HepG2 (cell line): Measurements from ENCODE around the gene OR1F1. TPM values are rescaled to one million over a fixed set of nuclear protein-coding genes. Genes with fewer than 3 reads are reported as not detected.

ENCODE experiments used
- ADNP ChIP-seq: sonication (generic); formaldehyde crosslinking; IDR thresholded peaks from 2 replicates; pipeline ENCODE4 v1.4.0; 2020; ENCODE audit warnings: missing genetic modification reagents
- AHR ChIP-seq: IDR thresholded peaks from 2 replicates; pipeline ENCODE4 v1.6.1; 2018; ENCODE audit warnings: missing genetic modification reagents, missing compliant biosample characterization
- CBX5 ChIP-seq: sonication (generic); formaldehyde crosslinking; IDR thresholded peaks from 2 replicates; pipeline ENCODE4 v1.4.0; 2020; ENCODE audit warnings: missing genetic modification reagents, borderline replicate concordance
- FOSL1 ChIP-seq: sonication (generic); formaldehyde crosslinking; IDR thresholded peaks from 2 replicates; pipeline ENCODE4 v1.9.0; 2021; ENCODE audit warnings: missing genetic modification reagents, borderline replicate concordance
- GFI1 ChIP-seq: sonication (generic); formaldehyde crosslinking; IDR thresholded peaks from 2 replicates; pipeline ENCODE4 v1.5.0; 2020; ENCODE audit warnings: missing genetic modification reagents, mild to moderate bottlenecking, borderline replicate concordance
- MEIS2 ChIP-seq: sonication (generic); formaldehyde crosslinking; IDR thresholded peaks from 2 replicates; pipeline ENCODE4 v1.9.0; 2021; ENCODE audit warnings: mild to moderate bottlenecking, missing genetic modification reagents
- MNT ChIP-seq: fragments of 450-650 bp; IDR thresholded peaks from 2 replicates; pipeline ENCODE4 v1.6.1; 2016
- NKX3-1 ChIP-seq: sonication (generic); formaldehyde crosslinking; IDR thresholded peaks from 2 replicates; pipeline ENCODE4 v1.5.0; 2020; ENCODE audit warnings: missing genetic modification reagents
- PHF21A ChIP-seq: sonication (generic); formaldehyde crosslinking; IDR thresholded peaks from 2 replicates; pipeline ENCODE4 v1.5.0; 2020; ENCODE audit warnings: mild to moderate bottlenecking, missing genetic modification reagents
- RARG ChIP-seq: sonication (generic); formaldehyde crosslinking; IDR thresholded peaks from 2 replicates; pipeline ENCODE4 v1.4.0; 2020; ENCODE audit warnings: low read depth, mild to moderate bottlenecking, missing genetic modification reagents
- RCOR2 ChIP-seq: IDR thresholded peaks from 2 replicates; pipeline ENCODE4 v1.6.1; 2016; ENCODE audit warnings: missing biosample characterization, missing genetic modification reagents
- RXRA ChIP-seq: sonication (generic); formaldehyde crosslinking; IDR thresholded peaks from 2 replicates; pipeline ENCODE4 v1.5.1; 2020; ENCODE audit warnings: missing genetic modification reagents
- SP5 ChIP-seq: IDR thresholded peaks from 2 replicates; pipeline ENCODE4 v1.6.1; 2016; ENCODE audit warnings: low read depth, borderline replicate concordance
- SRSF1 ChIP-seq: fragments of 200-400 bp; formaldehyde crosslinking; optimal IDR thresholded peaks from 2 replicates; pipeline ENCODE3; 2017; ENCODE audit warnings: mild to moderate bottlenecking, low read depth, low read length, moderate library complexity
- ZNF33A ChIP-seq: sonication (generic); formaldehyde crosslinking; IDR thresholded peaks from 2 replicates; pipeline ENCODE4 v1.5.1; 2020; ENCODE audit warnings: missing genetic modification reagents, mild to moderate bottlenecking, moderate library complexity, borderline replicate concordance
- ZNF501 ChIP-seq: sonication (generic); formaldehyde crosslinking; IDR thresholded peaks from 2 replicates; pipeline ENCODE4 v1.5.1; 2020; ENCODE audit warnings: mild to moderate bottlenecking, moderate library complexity, missing genetic modification reagents
- ZNF652 ChIP-seq: IDR thresholded peaks from 2 replicates; pipeline ENCODE4 v1.6.1; 2016; ENCODE audit warnings: low read depth, borderline replicate concordance
- polyA plus RNA-seq, 8 experiments: library from polyadenylated mRNA; depleted of rRNA in 3 of 8; stranded (reverse) in 7 of 8; unstranded in 1 of 8; fragments of >200 nt; fragmentation: Illumina TruSeq in 4 of 8; extraction: Trizol in 4 of 8; gene quantifications; 2 replicates each; pipeline versions ENCODE4 v1.2.1 to v1.2.3, GENCODE V29; 2011 to 2016; ENCODE audit warnings: low read depth in 4 of 8, missing spikeins in 1 of 8, mixed read lengths in 1 of 8; ENCODE audit not compliant: insufficient read depth in 1 of 8
- total RNA-seq, 5 experiments: library from RNA; depleted of rRNA; stranded (reverse); fragments of >200 nt; fragmentation: Illumina TruSeq; extraction: Trizol; gene quantifications; 2 replicates each; pipeline ENCODE4 v1.2.3, GENCODE V29; 2016; ENCODE audit warnings: low read depth in 1 of 5
- TF ChIP-seq, protein P1 (sequence below): sonication (generic); formaldehyde crosslinking; IDR thresholded peaks from 2 replicates; pipeline ENCODE4 v1.5.1; 2020; ENCODE audit warnings: missing genetic modification reagents, mild to moderate bottlenecking, borderline replicate concordance
- TF ChIP-seq, protein P2 (sequence below): sonication (generic); formaldehyde crosslinking; IDR thresholded peaks from 2 replicates; pipeline ENCODE4 v1.8.0; 2022; ENCODE audit warnings: mild to moderate bottlenecking, missing genetic modification reagents; ENCODE audit not compliant: insufficient replicate concordance
- TF ChIP-seq, protein P3 (sequence below): sonication (generic); formaldehyde crosslinking; IDR thresholded peaks from 2 replicates; pipeline ENCODE4 v1.4.0; 2020; ENCODE audit warnings: low read depth, missing genetic modification reagents

The OR1F1 gene
- total and polyA plus RNA-seq, 2 of the 13 experiments (the other 11 are each of a cell fraction or from before 2014, with no cell fraction given) = 0.90 TPM; not detected in 1

DNA sequence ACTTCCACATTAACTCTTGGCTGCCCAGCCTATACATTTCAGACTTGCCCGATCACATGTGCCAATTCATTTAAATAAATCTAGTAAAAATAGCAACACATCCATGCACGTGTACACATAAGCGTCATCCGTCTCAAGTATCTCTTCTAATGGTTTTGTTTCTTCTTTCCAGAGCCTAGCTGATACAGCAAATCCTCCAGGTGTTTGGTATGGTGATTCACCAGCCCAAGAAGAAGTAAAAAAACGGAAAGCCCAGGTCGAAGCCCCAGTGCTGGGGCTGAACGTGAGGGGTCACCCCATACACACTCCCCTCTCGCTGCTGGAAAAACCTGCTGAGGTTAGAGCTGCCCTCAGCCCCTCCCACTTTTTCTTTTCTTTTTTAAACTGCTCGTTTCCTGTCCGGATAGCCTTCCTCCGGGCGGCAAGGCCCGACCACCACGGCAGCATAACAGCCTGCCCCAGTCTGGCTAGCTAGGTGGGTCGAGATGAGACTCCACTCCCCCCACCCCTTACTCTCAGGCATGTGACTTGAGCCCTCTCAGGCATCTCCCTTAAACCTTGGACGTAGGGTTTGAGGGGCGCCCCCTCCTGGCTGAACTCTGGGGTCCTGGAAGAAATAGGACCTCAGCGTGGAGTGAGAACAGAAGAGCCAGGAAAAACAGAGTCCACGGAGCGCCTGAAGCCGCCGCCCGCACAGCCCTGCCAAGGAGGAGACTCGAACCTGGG, 13.9 kb upstream of the OR1F1 start (continued):
- TF ChIP-seq, protein P1, sequence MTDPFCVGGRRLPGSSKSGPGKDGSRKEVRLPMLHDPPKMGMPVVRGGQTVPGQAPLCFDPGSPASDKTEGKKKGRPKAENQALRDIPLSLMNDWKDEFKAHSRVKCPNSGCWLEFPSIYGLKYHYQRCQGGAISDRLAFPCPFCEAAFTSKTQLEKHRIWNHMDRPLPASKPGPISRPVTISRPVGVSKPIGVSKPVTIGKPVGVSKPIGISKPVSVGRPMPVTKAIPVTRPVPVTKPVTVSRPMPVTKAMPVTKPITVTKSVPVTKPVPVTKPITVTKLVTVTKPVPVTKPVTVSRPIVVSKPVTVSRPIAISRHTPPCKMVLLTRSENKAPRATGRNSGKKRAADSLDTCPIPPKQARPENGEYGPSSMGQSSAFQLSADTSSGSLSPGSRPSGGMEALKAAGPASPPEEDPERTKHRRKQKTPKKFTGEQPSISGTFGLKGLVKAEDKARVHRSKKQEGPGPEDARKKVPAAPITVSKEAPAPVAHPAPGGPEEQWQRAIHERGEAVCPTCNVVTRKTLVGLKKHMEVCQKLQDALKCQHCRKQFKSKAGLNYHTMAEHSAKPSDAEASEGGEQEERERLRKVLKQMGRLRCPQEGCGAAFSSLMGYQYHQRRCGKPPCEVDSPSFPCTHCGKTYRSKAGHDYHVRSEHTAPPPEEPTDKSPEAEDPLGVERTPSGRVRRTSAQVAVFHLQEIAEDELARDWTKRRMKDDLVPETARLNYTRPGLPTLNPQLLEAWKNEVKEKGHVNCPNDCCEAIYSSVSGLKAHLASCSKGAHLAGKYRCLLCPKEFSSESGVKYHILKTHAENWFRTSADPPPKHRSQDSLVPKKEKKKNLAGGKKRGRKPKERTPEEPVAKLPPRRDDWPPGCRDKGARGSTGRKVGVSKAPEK = no peak
- TF ChIP-seq PHF21A (CRISPR knock-in tag) (0 out of 2 replicates have a peak, but pooled peaks have one; percentile 50), ZNF33A (no peak), MEIS2 (0 out of 2 replicates have a peak, but pooled peaks have one; percentile 19), ZNF501 (CRISPR knock-in tag) (no peak), NKX3-1 (no peak), ZNF652 (peak; percentile 72), CBX5 (CRISPR knock-in tag) (no peak; the same call in 1 of the 2 replicates), RARG (CRISPR knock-in tag) (no peak), SRSF1 (peak; percentile 20), FOSL1 (CRISPR knock-in tag) (no peak), RXRA (CRISPR knock-in tag) (no peak), SP5 (0 out of 2 replicates have a peak, but pooled peaks have one; percentile 18), MNT (peak; percentile 56), GFI1 (CRISPR knock-in tag) (peak; percentile 45; the same call in 1 of the 2 replicates), ADNP (no peak), RCOR2 (CRISPR knock-in tag) (no peak), AHR (CRISPR knock-in tag) (no peak)
- TF ChIP-seq, protein P2, sequence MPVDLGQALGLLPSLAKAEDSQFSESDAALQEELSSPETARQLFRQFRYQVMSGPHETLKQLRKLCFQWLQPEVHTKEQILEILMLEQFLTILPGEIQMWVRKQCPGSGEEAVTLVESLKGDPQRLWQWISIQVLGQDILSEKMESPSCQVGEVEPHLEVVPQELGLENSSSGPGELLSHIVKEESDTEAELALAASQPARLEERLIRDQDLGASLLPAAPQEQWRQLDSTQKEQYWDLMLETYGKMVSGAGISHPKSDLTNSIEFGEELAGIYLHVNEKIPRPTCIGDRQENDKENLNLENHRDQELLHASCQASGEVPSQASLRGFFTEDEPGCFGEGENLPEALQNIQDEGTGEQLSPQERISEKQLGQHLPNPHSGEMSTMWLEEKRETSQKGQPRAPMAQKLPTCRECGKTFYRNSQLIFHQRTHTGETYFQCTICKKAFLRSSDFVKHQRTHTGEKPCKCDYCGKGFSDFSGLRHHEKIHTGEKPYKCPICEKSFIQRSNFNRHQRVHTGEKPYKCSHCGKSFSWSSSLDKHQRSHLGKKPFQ (CRISPR knock-in tag) = peak; percentile 30
- TF ChIP-seq, protein P3, sequence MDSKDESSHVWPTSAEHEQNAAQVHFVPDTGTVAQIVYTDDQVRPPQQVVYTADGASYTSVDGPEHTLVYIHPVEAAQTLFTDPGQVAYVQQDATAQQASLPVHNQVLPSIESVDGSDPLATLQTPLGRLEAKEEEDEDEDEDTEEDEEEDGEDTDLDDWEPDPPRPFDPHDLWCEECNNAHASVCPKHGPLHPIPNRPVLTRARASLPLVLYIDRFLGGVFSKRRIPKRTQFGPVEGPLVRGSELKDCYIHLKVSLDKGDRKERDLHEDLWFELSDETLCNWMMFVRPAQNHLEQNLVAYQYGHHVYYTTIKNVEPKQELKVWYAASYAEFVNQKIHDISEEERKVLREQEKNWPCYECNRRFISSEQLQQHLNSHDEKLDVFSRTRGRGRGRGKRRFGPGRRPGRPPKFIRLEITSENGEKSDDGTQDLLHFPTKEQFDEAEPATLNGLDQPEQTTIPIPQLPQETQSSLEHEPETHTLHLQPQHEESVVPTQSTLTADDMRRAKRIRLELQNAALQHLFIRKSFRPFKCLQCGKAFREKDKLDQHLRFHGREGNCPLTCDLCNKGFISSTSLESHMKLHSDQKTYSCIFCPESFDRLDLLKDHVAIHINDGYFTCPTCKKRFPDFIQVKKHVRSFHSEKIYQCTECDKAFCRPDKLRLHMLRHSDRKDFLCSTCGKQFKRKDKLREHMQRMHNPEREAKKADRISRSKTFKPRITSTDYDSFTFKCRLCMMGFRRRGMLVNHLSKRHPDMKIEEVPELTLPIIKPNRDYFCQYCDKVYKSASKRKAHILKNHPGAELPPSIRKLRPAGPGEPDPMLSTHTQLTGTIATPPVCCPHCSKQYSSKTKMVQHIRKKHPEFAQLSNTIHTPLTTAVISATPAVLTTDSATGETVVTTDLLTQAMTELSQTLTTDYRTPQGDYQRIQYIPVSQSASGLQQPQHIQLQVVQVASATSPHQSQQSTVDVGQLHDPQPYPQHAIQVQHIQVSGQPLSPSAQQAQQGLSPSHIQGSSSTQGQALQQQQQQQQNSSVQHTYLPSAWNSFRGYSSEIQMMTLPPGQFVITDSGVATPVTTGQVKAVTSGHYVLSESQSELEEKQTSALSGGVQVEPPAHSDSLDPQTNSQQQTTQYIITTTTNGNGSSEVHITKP (CRISPR knock-in tag) = no peak
